MM.1S (cell line): ENCODE measurements around the gene LINS1.

ENCODE experiments used
- DNase-seq: peaks from one replicate; pipeline ENCODE4 v3.0.0-alpha.2; 2015
- H2AFZ ChIP-seq: fragments of 300-600 bp; sonication (generic); 2 replicates; pipeline ENCODE4 v1.6.0; 2016; ENCODE audit warnings: antibody characterized with exemption, low read length
- H3F3A ChIP-seq: fragments of 300-600 bp; sonication (generic); 2 replicates; pipeline ENCODE4 v1.6.1; 2016; ENCODE audit warnings: mild to moderate bottlenecking, antibody characterized with exemption, low read length, moderate library complexity, mixed read lengths; ENCODE audit not compliant: insufficient read depth
- H3K27ac ChIP-seq: fragments of 300-600 bp; sonication (generic); 2 replicates; pipeline ENCODE4 v1.5.1; 2016; ENCODE audit warnings: mild to moderate bottlenecking, low read length
- H3K27me3 ChIP-seq: fragments of 300-600 bp; sonication (generic); replicated peaks from 2 replicates; pipeline ENCODE4 v1.6.0; 2016; ENCODE audit warnings: low read length; ENCODE audit not compliant: insufficient read depth
- H3K36me3 ChIP-seq: fragments of 300-600 bp; sonication (generic); replicated peaks from 2 replicates; pipeline ENCODE4 v1.6.1; 2016; ENCODE audit warnings: mild to moderate bottlenecking, low read length, mixed read lengths; ENCODE audit not compliant: insufficient read depth
- H3K4me1 ChIP-seq: fragments of 300-600 bp; sonication (generic); 2 replicates; pipeline ENCODE4 v1.6.1; 2016; ENCODE audit warnings: low read length, mixed read lengths
- H3K4me2 ChIP-seq: fragments of 300-600 bp; sonication (generic); 2 replicates; pipeline ENCODE4 v1.6.0; 2016; ENCODE audit warnings: low read depth, low read length
- H3K4me3 ChIP-seq: fragments of 300-600 bp; sonication (generic); 2 replicates; pipeline ENCODE4 v1.5.1; 2016; ENCODE audit warnings: low read length, mixed read lengths
- H3K79me2 ChIP-seq: fragments of 300-600 bp; sonication (generic); 2 replicates; pipeline ENCODE4 v1.6.1; 2016; ENCODE audit warnings: mixed run types, low read length, mixed read lengths
- H3K9ac ChIP-seq: fragments of 300-600 bp; sonication (generic); 2 replicates; pipeline ENCODE4 v1.6.1; 2016; ENCODE audit warnings: low read length, mixed read lengths
- H3K9me2 ChIP-seq: fragments of 300-600 bp; sonication (generic); replicated peaks from 2 replicates; pipeline ENCODE4 v1.6.1; 2016; ENCODE audit warnings: mild to moderate bottlenecking, low read length, mixed read lengths; ENCODE audit not compliant: insufficient read depth
- H3K9me3 ChIP-seq: fragments of 300-600 bp; sonication (generic); replicated peaks from 2 replicates; pipeline ENCODE4 v1.6.1; 2016; ENCODE audit warnings: mild to moderate bottlenecking, low read length, mixed read lengths; ENCODE audit not compliant: insufficient read depth
- H4K20me1 ChIP-seq: fragments of 300-600 bp; sonication (generic); 2 replicates; pipeline ENCODE4 v1.6.1; 2016; ENCODE audit warnings: mild to moderate bottlenecking, low read length, moderate library complexity, mixed read lengths; ENCODE audit not compliant: insufficient read depth
- CTCF ChIP-seq: fragments of 300-600 bp; sonication (generic); IDR thresholded peaks from 2 replicates; pipeline ENCODE4 v1.5.1; 2016; ENCODE audit warnings: antibody characterized with exemption, low read length, mixed read lengths
- EZH2 ChIP-seq: fragments of 300-600 bp; sonication (generic); optimal IDR thresholded peaks from 2 replicates; pipeline ENCODE3; 2017; ENCODE audit warnings: low read depth, mild to moderate bottlenecking, antibody characterized with exemption, low read length, mixed read lengths
- EZH2phosphoT487 ChIP-seq: fragments of 300-600 bp; sonication (generic); IDR thresholded peaks from 2 replicates; pipeline ENCODE4 v1.6.1; 2018; ENCODE audit warnings: antibody characterized with exemption, low read length

LINS1 gene

GRCh38 chr15:100588638-100589242, 13.2 kb downstream of the LINS1 start:
- no peak overlapping the region for H3K4me2 ChIP-seq
- H3K79me2 ChIP-seq, result peaks cover 65% of the 10 kb centered on the region
- H3K27ac ChIP-seq, result no peak overlapping the region
- H3K4me1 ChIP-seq, result no peaks in the 10 kb centered on the region
- no peaks in the 10 kb centered on the region for H3K9me2 ChIP-seq
- no peak overlapping the region for H3K4me3 ChIP-seq
- H3K36me3 ChIP-seq, result no peaks in the 10 kb centered on the region; the same call in 1 of the 2 replicates
- no peak overlapping the region for H3K9ac ChIP-seq
- no peaks in the 10 kb centered on the region for H3K27me3 ChIP-seq
- no peaks in the 10 kb centered on the region for H3K9me3 ChIP-seq
- no peaks in the 10 kb centered on the region for H4K20me1 ChIP-seq
- no peak overlapping the region for H2AFZ ChIP-seq
- no peak for DNase-seq
- no peaks in the 10 kb centered on the region for H3F3A ChIP-seq
- no peak for TF ChIP-seq EZH2phosphoT487
- no peak for TF ChIP-seq CTCF
- TF ChIP-seq EZH2, result no peak

GRCh38 chr15:100580414-100580813, 21.6 kb downstream of the LINS1 start:
- TF ChIP-seq EZH2phosphoT487 (no peak), CTCF (no peak), EZH2 (no peak)
- Histone ChIP-seq H3K36me3 (no peaks in the 10 kb centered on the region), H3K79me2 (0 out of 2 replicates have a peak, but pooled peaks cover 7% of the 10 kb centered on the region), H2AFZ (no peak overlapping the region), H3K4me3 (no peak overlapping the region), H3F3A (peaks cover 4% of the 10 kb centered on the region; the same call in 1 of the 2 replicates), H3K9me2 (no peaks in the 10 kb centered on the region), H4K20me1 (no peaks in the 10 kb centered on the region), H3K9me3 (no peaks in the 10 kb centered on the region), H3K4me2 (no peak overlapping the region), H3K9ac (no peak overlapping the region), H3K4me1 (no peaks in the 10 kb centered on the region), H3K27ac (no peak overlapping the region), H3K27me3 (no peaks in the 10 kb centered on the region)
- DNase-seq, result no peak

GRCh38 chr15:100573526-100573925, 28.5 kb downstream of the LINS1 start:
- H3K27me3 ChIP-seq, result no peaks in the 10 kb centered on the region
- H3K27ac ChIP-seq, result no peak overlapping the region
- no peaks in the 10 kb centered on the region for H3K9me3 ChIP-seq
- no peak overlapping the region for H3K4me3 ChIP-seq
- H2AFZ ChIP-seq, result no peak overlapping the region
- H3F3A ChIP-seq, result peaks cover 15% of the 10 kb centered on the region
- H3K4me1 ChIP-seq, result peaks cover 25% of the 10 kb centered on the region
- H4K20me1 ChIP-seq, result no peaks in the 10 kb centered on the region
- peaks cover 5% of the 10 kb centered on the region; the same call in 1 of the 2 replicates for H3K79me2 ChIP-seq
- no peak overlapping the region for H3K4me2 ChIP-seq
- DNase-seq, result no peak
- H3K36me3 ChIP-seq, result no peaks in the 10 kb centered on the region
- TF ChIP-seq CTCF (no peak), EZH2phosphoT487 (no peak), EZH2 (no peak)
- H3K9me2 ChIP-seq, result no peaks in the 10 kb centered on the region
- H3K9ac ChIP-seq, result no peak overlapping the region
